GM20431 (cell line): Measurements from ENCODE around the gene KIRREL3.

Experiments used
- in situ Hi-C: fragments of 300-500 bp; cut with MseI, MboI; formaldehyde crosslinking; loops from one replicate; pipeline ENCODE4 v1.15.0; 2020; ENCODE audit warnings: low sequenced_read_pairs; ENCODE audit not compliant: unreplicated experiment

Gene KIRREL3

GRCh38 chr11:126578021-126578420, 422.5 kb downstream of the KIRREL3 start:
- in situ Hi-C loops = no loop called here

- in situ Hi-C loops = no loop called here
Measured at GRCh38 chr11:126575849-126576248, 424.7 kb downstream of the KIRREL3 start.

- in situ Hi-C loops = no loop called here
Measured at GRCh38 chr11:126573325-126573978, 427.1 kb downstream of the KIRREL3 start.

- in situ Hi-C loops = no loop called here
Measured at GRCh38 chr11:126570489-126570888, 430.1 kb downstream of the KIRREL3 start.

GRCh38 chr11:126567419-126567818, 433.2 kb downstream of the KIRREL3 start:
- in situ Hi-C loops = no loop called here

GRCh38 chr11:126564566-126564965, 436.0 kb downstream of the KIRREL3 start:
- in situ Hi-C loops = no loop called here

- in situ Hi-C loops = no loop called here
Measured at GRCh38 chr11:126561327-126561893, 439.2 kb downstream of the KIRREL3 start.

GRCh38 chr11:126560221-126560620, 440.3 kb downstream of the KIRREL3 start:
- in situ Hi-C loops = no loop called here

- in situ Hi-C loops = no loop called here
Measured at GRCh38 chr11:126548581-126549550, 451.7 kb downstream of the KIRREL3 start.

- in situ Hi-C loops = no loop called here
Measured at GRCh38 chr11:126547691-126548090, 452.9 kb downstream of the KIRREL3 start.

GRCh38 chr11:126547161-126547560, 453.4 kb downstream of the KIRREL3 start:
- in situ Hi-C loops = no loop called here

- in situ Hi-C loops = no loop called here
Measured at GRCh38 chr11:126546694-126547093, 453.9 kb downstream of the KIRREL3 start.

GRCh38 chr11:126546191-126546590, 454.4 kb downstream of the KIRREL3 start:
- in situ Hi-C loops = no loop called here

GRCh38 chr11:126545057-126545555, 455.5 kb downstream of the KIRREL3 start:
- in situ Hi-C loops = no loop called here

GRCh38 chr11:126544108-126545056, 456.2 kb downstream of the KIRREL3 start:
- in situ Hi-C loops = no loop called here

- in situ Hi-C loops = no loop called here
Measured at GRCh38 chr11:126543691-126544090, 456.9 kb downstream of the KIRREL3 start.

- in situ Hi-C loops = no loop called here
Measured at GRCh38 chr11:126542334-126543015, 458.1 kb downstream of the KIRREL3 start.

GRCh38 chr11:126538071-126538470, 462.5 kb downstream of the KIRREL3 start:
- in situ Hi-C loops = no loop called here

- in situ Hi-C loops = no loop called here
Measured at GRCh38 chr11:126537492-126537891, 463.1 kb downstream of the KIRREL3 start.
